ENCODE data around the gene GSN. TPM values are rescaled to one million over a fixed set of nuclear protein-coding genes. Genes with fewer than 3 reads are reported as not detected.

Gene GSN
- total and polyA plus RNA-seq, 2 of the 13 experiments (the other 11 are each of a cell fraction or from before 2014, with no cell fraction given): 294 to 307 TPM

DNA sequence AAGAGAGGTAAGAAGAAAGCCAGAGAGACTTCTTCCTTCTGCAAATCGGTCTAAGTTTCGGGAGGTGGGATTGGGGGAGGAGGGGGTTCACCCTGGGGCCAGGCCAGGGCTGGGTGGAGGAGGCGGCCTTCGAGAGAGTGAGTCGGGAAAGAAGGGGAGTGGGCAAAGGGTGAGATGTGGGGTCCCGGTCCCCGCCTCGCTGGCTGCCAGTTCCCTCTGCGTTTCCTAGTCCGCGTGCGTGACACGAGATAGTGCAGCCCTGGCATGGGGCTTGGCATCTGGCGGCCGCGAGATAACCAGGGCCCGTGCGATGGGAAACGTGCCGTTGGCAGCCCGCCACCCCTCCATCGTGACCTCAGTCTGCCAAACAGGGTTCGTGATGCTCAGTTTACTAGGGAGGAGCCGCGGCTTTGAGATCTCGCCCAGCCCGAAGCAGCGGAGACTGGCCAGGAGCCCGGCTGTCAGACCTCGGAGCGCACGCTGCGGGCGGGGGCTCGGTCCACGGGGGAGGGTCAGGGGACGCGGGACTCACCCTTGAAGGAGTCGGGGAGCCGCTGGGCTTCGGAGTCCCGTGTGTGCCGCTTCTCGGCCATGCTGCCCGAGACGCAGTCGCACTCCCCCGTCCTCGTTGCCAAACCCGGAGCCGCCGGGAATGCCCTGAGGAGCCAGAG lies 101.8 kb downstream of the GSN start, which contains the start of gene STOM (continued):
- TF ChIP-seq SIX1 (CRISPR knock-in tag; IDR thresholded peaks at IDR 0.05; ENCODE audit: borderline replicate concordance) (0 out of 2 replicates have a peak, but pooled peaks have one; percentile 18), XBP1 (CRISPR knock-in tag; IDR thresholded peaks at IDR 0.05) (no peak), ZNF547 (CRISPR knock-in tag; IDR thresholded peaks at IDR 0.05) (peak; percentile 56; the same call in 1 of the 2 replicates), PLRG1 (conservative IDR thresholded peaks at IDR 0.05) (no peak), ETV5 (CRISPR knock-in tag; IDR thresholded peaks at IDR 0.05; ENCODE audit: borderline replicate concordance) (no peak; the same call in 1 of the 2 replicates), MIER3 (CRISPR knock-in tag; IDR thresholded peaks at IDR 0.05; ENCODE audit: borderline replicate concordance) (no peak), SMAD9 (CRISPR knock-in tag; IDR thresholded peaks at IDR 0.05) (peak; percentile 66; the same call in 1 of the 2 replicates), MNT (IDR thresholded peaks at IDR 0.05) (no peak), KDM6A (CRISPR knock-in tag; IDR thresholded peaks at IDR 0.05; ENCODE audit: low read depth) (no peak), NR2F1 (CRISPR knock-in tag; IDR thresholded peaks at IDR 0.05) (no peak), IKZF4 (CRISPR knock-in tag; IDR thresholded peaks at IDR 0.05; ENCODE audit: borderline replicate concordance, low read depth, not compliant biosample characterization) (peak; percentile 60), BHLHE40 (IDR thresholded peaks at IDR 0.05; ENCODE audit: low read length) (peak; percentile 62; the same call in 1 of the 2 replicates), NR1H2 (CRISPR knock-in tag; IDR thresholded peaks at IDR 0.05; ENCODE audit: borderline replicate concordance, low read depth) (no peak), GABPA (IDR thresholded peaks at IDR 0.05; ENCODE audit: low read depth, low read length) (no peak), GABPA (CRISPR knock-in tag; IDR thresholded peaks at IDR 0.05; ENCODE audit: low read depth) (no peak), ZNF782 (CRISPR knock-in tag; IDR thresholded peaks at IDR 0.05; ENCODE audit: borderline replicate concordance) (no peak), HNF1A (IDR thresholded peaks at IDR 0.05; ENCODE audit: low read depth) (no peak), HNF1A (CRISPR knock-in tag; IDR thresholded peaks at IDR 0.05; ENCODE audit: borderline replicate concordance) (no peak), ZNF468 (CRISPR knock-in tag; IDR thresholded peaks at IDR 0.05) (no peak), ZNF678 (CRISPR knock-in tag; IDR thresholded peaks at IDR 0.05) (no peak), NCOA5 (CRISPR knock-in tag; IDR thresholded peaks at IDR 0.05) (no peak), SRSF4 (IDR thresholded peaks at IDR 0.05; ENCODE audit: low read depth, low read length, poor library complexity, severe bottlenecking) (no peak), ZSCAN30 (CRISPR knock-in tag; IDR thresholded peaks at IDR 0.05) (no peak)
- TF ChIP-seq, protein P1, sequence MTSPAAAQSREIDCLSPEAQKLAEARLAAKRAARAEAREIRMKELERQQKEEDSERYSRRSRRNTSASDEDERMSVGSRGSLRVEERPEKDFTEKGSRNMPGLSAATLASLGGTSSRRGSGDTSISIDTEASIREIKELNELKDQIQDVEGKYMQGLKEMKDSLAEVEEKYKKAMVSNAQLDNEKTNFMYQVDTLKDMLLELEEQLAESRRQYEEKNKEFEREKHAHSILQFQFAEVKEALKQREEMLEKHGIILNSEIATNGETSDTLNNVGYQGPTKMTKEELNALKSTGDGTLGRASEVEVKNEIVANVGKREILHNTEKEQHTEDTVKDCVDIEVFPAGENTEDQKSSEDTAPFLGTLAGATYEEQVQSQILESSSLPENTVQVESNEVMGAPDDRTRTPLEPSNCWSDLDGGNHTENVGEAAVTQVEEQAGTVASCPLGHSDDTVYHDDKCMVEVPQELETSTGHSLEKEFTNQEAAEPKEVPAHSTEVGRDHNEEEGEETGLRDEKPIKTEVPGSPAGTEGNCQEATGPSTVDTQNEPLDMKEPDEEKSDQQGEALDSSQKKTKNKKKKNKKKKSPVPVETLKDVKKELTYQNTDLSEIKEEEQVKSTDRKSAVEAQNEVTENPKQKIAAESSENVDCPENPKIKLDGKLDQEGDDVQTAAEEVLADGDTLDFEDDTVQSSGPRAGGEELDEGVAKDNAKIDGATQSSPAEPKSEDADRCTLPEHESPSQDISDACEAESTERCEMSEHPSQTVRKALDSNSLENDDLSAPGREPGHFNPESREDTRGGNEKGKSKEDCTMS (CRISPR knock-in tag; conservative IDR thresholded peaks at IDR 0.05): no peak

Data from HepG2 (cell line).